ENCODE measurements around the gene HOXC4. TPM values are rescaled to one million over a fixed set of nuclear protein-coding genes. Genes with fewer than 3 reads are reported as not detected.

The HOXC4 gene
- polyA plus RNA-seq, 3 donors: 44.4 to 62.9 (median 46.7) TPM

GRCh38 chr12:54025499-54026405 lies 27.9 kb upstream of the HOXC4 start:
- DNase-seq: no peak

GRCh38 chr12:54026640-54027441 lies 26.8 kb upstream of the HOXC4 start:
- DNase-seq: no peak

GRCh38 chr12:54027442-54027786 lies 26.2 kb upstream of the HOXC4 start:
- DNase-seq: no peak

GRCh38 chr12:54028314-54029201 lies 25.1 kb upstream of the HOXC4 start, which contains the start of gene HOXC6:
Gene HOXC6, plus strand, starts transcription at chr12:54028440. Its CDS starts 82 bp downstream, at chr12:54028522.
- no peak for DNase-seq

GRCh38 chr12:54029529-54030441 lies 23.9 kb upstream of the HOXC4 start:
- DNase-seq: no peak

GRCh38 chr12:54030442-54030801 lies 23.2 kb upstream of the HOXC4 start:
- DNase-seq: no peak

- no peak for DNase-seq
These were observed 22.7 kb upstream of the HOXC4 start for GRCh38 chr12:54030889-54031471.

GRCh38 chr12:54031480-54031879 lies 22.2 kb upstream of the HOXC4 start:
- no peak for DNase-seq

GRCh38 chr12:54032086-54032619 lies 21.5 kb upstream of the HOXC4 start:
- DNase-seq: no peak

GRCh38 chr12:54032627-54033100 lies 21.0 kb upstream of the HOXC4 start, which contains the start of gene HOXC5:
Gene HOXC5, plus strand, starts transcription at chr12:54033050. Its CDS starts 73 bp downstream, at chr12:54033123.
- peak; percentile 90 for DNase-seq

GRCh38 chr12:54033106-54033979 lies 20.3 kb upstream of the HOXC4 start:
- peak; percentile 91 for DNase-seq

GRCh38 chr12:54033980-54034784 lies 19.5 kb upstream of the HOXC4 start:
- DNase-seq: no peak

- DNase-seq: no peak
These were observed 18.8 kb upstream of the HOXC4 start for GRCh38 chr12:54034785-54035310.

GRCh38 chr12:54035568-54036264 lies 17.9 kb upstream of the HOXC4 start:
- no peak for DNase-seq

- no peak for DNase-seq
These were observed 16.8 kb upstream of the HOXC4 start for GRCh38 chr12:54036620-54037359.

Data from renal pelvis (tissue), 4 donors.